Heart left ventricle (tissue), 13 donors: ENCODE results near the gene TBX2.

Experiments used
- CTCF ChIP-seq, 12 donors: fragments of 200-600 bp; sonication (generic) in 4 of 12; IDR thresholded peaks; one replicate each; pipeline versions ENCODE4 v1.5.0 to v1.8.0; 2018 to 2022; ENCODE audit warnings: antibody characterized with exemption in 12 of 12, mild to moderate bottlenecking in 5 of 12
- POLR2A ChIP-seq, 2 donors: fragments of 450-650 bp; IDR thresholded peaks; one replicate each; pipeline ENCODE4 v1.6.1; 2017; ENCODE audit warnings: antibody characterized with exemption in 2 of 2, mild to moderate bottlenecking in 2 of 2, moderate library complexity in 2 of 2
- donor health status: ischemic (EF 13 %, LVEDD 7.1; RV severe dilation, severe dysfunction).
- donor health status: DM: no; HTN: yes; CAD: no.
- donor health status: DM: no; HTN: no; CAD: no.
- donor health status: ischemic (EF 25% LVEDD 6.9; RV normal size, moderate dysfunction).
- donor health status: ischemic (EF 25% LVEDD 5.7; RV mildly dilated, moderate dysfunction).
- donor health status: ischemic (EF 35%, LVEDD 5.7; RV mildly dilated, moderate dysfunction).
- donor health status: nonischemic (EF 11% LVEDD 7.7; RV severe dilation, severe dysfunction).
- donor health status: DM: yes; HTN: yes; CAD: no.
- donor health status: PGD.
- donor health status: ischemic (EF 29% LVEDD 5.4; RV normal size, mild dysfunction).
- donor health status: nonischemic (EF 23%, LVEDD 6.1; RV moderate dilation, normal function).

DNA sequence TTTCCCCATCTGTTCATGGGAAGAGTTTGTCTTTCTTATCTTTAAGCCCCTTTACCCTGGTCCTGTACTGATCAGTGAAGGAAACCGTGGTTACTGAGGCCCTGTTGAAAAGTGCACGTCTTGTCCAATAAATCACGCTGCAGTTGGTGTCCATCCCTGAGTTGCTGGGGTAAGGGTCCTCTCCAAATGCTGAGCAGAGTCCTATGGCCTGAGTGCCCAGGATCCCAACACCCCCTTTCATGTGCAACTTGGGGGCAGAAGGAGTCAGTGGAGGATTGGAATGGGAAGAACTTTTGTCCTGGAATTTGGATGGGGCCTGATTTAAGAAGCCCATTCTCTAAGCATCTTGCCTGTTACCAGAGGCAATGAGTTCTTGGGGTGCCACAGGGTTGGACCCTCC, 7.0 kb upstream of the TBX2 start:
- TF ChIP-seq CTCF (IDR thresholded peaks at IDR 0.05) (no peak), POLR2A (IDR thresholded peaks at IDR 0.05) (no peak)
